Measurements from ENCODE around the gene FOXD3. TPM values are rescaled to one million over a fixed set of nuclear protein-coding genes. Genes with fewer than 3 reads are reported as not detected.
"Not testable (repeated sequence)": the region's sequence is repeated elsewhere in the genome, so short reads cannot be mapped to it uniquely, and the experiment has no call there.

Gene FOXD3
- total RNA-seq, 1 donor from 2014 or later: not detected

DNA sequence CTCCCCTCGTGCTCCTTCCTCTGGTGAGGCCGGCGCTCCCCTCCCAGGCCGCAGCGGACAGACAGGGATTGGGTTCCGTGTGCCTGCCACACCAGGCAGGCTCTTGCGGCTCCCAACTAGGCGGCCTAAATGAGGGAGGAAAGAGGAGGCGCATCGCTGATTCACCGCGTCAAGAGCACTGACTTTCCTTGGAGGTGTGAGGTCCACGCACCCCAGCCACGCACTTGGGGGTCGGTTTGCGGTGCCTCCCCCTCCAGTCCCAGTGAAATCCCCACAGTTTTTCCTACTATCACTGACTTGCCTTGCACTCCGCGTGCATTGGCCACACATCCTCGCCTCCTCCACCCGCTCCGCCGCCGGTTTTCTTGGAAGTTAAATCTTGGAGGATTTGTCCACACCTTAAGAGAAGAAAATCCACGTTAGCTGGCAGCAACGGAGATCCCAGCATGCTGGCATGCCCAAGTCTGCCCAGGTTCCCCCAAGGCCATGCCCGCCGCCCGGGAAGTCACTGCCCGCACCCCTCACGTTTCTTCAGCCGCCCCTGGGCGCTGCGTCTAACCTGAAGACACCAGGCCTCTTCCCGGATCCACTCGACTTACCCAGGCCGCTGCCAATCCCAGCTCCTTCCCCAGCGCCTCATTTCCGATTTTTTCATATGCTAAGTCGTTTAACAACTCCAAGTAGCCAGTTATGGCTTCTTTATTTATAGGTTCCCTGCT lies 1.1 kb upstream of the FOXD3 start:
- ATAC-seq: no peak

DNA sequence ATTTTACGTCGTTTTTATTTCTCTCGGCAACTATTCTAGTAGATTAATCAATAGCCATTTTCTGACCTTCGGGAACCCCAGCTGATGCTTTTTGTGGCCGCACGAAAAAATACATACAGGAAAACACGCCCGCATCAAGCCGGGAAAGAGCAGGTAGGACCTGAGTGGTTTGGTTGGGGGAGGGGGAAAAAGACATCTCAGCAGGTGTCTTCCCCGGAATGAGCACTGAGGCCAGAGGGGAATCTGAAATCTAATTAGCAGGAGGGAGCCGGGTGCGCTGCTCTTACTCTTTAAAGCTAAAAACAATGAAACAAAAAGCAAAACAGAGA lies 618 bp upstream of the FOXD3 start:
- ATAC-seq: no peak

DNA sequence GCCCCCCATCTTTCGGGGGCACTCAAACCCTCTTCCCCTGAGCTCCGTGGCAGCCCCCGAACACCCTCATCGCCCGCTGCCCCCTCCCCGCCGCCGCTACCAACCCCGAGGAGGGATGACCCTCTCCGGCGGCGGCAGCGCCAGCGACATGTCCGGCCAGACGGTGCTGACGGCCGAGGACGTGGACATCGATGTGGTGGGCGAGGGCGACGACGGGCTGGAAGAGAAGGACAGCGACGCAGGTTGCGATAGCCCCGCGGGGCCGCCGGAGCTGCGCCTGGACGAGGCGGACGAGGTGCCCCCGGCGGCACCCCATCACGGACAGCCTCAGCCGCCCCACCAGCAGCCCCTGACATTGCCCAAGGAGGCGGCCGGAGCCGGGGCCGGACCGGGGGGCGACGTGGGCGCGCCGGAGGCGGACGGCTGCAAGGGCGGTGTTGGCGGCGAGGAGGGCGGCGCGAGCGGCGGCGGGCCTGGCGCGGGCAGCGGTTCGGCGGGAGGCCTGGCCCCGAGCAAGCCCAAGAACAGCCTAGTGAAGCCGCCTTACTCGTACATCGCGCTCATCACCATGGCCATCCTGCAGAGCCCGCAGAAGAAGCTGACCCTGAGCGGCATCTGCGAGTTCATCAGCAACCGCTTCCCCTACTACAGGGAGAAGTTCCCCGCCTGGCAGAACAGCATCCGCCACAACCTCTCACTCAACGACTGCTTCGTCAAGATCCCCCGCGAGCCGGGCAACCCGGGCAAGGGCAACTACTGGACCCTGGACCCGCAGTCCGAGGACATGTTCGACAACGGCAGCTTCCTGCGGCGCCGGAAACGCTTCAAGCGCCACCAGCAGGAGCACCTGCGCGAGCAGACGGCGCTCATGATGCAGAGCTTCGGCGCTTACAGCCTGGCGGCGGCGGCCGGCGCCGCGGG lies 837 bp downstream of the FOXD3 start:
- no peak for ATAC-seq

DNA sequence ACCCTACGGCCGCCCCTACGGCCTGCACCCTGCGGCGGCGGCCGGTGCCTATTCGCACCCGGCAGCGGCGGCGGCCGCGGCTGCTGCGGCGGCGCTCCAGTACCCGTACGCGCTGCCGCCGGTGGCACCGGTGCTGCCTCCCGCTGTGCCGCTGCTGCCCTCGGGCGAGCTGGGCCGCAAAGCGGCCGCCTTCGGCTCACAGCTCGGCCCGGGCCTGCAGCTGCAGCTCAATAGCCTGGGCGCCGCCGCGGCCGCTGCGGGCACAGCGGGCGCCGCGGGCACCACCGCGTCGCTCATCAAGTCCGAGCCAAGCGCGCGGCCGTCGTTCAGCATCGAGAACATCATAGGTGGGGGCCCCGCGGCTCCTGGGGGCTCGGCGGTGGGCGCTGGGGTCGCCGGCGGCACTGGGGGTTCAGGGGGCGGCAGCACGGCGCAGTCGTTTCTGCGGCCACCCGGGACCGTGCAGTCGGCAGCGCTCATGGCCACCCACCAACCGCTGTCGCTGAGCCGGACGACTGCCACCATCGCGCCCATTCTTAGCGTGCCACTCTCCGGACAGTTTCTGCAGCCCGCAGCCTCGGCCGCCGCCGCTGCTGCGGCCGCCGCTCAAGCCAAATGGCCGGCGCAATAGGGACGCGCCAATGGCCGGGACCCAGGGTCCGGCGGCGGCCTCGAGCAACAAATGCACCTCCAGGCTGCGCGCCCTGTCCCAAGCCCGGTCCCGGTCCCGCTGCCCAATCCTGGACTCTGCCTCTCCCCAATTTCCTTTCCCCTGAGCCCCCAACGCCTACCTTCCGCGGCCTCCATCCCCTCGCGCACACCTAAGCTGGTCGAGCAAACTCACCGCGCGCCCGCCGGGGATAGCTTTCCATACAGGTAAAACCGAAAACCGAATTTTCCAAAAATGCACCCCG lies 1.8 kb downstream of the FOXD3 start:
- ATAC-seq: no peak

DNA sequence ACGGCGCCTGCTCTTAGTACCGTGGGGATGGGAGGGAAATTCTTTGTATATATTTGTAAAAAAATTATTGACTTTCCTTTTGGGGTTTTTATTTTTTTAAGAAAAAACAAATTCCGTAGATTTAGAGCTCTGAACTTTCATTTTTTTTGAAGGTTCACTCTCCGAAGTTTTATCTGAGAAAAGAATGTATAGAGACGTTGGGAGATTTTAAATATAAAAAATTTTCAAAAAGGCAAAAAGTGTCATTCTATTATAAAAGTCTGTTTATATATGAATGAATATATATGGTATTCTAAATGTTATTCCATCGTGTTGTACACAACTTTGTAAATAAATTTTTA lies 2.4 kb downstream of the FOXD3 start:
- ATAC-seq: no peak

DNA sequence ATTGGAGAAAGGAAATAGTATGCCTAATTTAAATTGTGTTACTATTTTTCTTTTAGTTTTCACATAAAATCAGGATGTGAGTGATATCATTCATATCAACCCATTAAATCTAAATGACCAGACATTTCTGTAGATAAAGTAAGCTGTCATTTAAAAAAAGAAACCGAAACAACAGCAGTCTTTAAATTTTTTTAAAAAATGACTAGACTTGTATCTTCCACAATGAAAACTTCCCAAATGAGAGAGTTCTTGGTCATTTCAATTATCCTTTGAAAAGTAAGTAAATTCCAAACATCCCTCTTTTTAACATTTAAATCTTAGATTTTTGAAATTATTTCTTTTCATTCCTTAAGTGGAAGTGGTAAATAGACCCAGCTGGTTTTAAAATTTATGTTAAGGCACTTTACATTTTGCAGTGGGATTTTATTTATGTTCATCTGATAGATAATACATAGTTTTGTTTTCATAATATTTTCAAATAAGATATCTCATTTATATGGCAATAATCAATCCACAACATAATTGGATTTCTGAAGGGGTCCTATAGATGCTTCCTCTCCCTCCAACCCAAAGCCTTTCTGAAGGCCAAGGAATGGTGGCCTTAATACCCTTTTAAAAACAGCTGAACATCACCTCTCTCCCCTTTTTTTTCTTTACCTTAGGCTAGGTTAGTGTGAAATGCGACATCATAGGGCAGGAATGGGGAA lies 3.1 kb downstream of the FOXD3 start:
- ATAC-seq: no peak

DNA sequence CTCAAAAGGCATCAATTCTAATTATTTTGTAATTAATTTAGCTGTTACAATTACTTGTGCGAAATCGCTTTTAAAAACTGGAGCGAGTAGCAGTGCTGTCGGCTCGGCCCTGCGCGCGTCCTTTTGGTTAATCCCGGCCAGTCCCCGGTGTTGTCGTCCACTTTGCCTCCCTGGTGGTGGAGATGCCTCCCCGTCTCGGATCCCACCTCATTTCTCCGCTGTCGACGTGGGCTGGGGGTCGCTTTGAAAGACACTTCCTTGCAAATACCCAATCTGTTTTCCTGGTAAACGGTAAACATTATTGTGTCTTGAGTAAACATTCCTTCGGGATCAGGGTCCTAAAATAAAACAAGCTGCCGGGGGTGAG lies 3.7 kb downstream of the FOXD3 start:
- no peak for ATAC-seq

DNA sequence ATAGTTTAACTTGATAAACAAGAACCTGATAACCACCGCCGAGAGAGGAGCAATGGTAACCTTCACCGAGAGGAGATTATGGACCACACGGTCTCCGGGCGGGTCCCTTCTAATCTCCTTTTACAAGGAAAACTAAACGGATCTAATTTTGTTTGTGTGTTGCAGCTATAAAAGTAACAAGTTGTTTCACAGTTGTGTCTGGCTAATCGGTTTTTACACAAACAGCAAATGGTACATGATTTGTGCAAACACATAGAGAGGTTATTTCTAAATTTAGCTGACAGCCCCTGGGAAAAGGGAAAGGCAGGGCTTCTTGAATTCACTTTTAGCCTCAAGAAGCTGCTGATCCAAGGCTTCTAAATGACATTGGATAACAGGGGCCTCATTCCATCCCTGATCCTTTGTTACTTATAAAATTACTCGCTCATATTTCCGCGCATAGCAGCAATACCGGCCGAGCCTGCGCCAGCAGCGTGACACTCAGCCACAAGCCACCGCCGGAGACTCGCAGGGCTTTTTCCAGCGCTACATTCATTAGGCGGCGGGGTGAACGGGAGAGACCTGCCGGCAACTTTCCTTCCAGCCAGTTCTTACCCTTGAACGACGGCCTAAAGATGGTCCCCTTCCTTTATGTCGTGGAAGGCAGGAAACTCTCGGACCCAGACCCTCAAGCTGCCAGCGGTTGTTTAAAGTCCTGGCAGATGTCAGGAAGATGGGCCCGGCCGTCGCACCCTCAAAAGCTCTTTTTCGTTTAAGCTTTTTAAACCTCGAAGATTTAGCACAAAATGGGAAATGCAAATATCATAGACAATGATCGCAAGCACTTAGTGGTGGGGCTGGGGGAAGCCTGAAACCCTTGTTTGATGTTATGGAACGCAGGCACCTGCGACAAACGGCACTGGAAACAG lies 4.4 kb downstream of the FOXD3 start:
- no peak for ATAC-seq

DNA sequence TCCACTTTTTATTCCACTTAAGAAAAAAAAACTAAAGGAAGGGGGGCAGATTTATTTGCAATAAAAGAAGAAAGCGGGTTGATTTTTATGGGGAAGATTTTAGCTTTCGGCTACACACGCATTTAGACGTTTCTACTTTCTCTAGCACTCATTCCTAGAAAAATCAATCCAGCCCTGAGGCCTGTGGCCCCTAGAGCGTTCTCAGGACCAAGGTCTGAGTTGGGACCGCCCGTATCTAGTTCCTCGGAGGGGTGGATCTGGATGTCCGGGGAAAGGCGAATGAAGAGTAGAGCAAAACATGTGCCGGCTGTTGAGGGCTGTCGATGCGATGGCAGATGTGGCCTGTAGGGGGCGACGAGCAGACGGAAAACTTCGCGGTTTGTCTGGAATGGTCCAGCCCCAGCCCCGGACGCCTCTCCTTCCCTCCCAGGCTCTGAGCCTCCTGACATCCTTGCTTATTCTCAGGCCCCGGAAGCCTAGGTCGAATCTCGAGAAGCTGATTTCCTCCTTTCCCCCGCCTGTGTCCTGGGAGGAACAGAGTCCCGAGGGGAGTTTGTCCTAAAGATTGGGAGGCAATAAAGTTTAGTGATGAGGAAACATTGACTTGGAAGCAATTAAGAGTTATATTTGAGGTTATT lies 5.2 kb downstream of the FOXD3 start:
- peak; percentile 71 for ATAC-seq

DNA sequence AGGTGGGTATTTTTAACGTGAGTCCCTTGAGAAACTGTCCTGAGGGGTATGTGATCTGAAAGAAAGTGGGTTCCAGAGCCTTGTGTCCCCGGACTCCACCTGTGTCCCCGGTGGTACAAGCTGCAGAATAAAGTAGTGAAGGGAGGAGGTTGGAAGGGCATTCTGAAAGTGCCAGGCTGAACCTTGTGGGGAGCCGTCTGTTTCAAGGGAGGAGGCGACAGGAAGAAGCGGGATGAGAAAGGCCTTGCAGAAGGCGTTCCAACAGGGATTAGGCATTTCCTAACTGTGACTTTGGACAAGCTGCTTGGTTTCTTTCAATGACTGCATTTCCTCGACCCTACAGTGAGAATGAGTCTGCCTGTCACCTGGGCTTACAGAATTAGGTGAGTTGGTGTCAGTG lies 5.8 kb downstream of the FOXD3 start:
- no peak for ATAC-seq

DNA sequence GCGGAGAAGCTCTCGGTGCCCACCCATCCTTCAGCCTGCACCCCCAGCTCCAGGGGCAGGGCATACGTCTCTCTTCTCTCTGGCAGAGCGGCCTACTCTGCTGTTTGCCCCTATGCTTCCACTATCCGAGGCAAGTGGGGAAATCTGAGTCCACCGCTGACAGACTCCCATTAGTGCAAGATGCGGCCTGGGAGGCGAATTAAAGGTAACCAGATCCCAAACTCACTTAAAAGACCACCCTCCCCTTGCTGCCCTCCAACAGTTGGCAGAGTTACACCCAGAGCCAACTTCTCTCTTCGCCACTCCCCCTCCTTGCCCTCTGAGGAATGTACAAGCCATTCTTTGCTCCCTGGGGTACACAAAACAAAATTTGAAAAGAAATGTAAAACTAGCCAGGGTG lies 6.4 kb downstream of the FOXD3 start:
- ATAC-seq: no peak

DNA sequence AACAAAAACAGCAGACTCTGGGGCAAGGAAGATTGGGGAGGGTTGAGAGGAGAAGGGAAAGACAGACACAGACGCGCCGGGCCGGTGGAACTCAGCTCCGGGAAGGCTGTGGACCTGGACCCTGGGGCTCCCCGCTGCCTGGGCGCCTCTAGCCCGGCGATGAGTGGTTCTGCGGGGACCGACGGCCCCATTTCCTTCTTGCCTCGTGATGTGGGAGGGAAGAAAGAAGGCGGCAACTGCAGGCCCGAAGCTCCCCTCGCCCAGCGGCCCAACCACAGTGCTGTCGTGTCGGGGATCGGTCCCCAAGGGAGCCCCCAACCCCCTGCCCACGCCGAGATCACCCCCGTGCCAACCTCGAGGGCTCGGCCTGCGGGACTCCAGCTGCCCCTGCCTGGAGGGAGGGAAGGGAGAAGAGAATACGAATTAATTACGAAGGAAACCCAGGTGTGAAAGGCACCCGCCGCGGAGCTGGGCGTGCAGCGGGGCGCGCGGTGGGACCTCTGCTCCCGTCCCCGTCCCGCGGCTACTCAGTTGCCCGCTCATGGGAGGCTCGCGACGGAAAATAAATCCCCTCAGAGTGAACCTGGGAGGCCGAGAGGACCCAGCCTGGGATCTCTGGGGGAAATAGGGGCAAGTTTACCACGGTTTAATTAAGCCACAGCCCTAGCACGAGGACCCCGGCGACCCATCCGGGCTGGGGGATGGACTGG lies 7.4 kb downstream of the FOXD3 start:
- ATAC-seq: no peak

DNA sequence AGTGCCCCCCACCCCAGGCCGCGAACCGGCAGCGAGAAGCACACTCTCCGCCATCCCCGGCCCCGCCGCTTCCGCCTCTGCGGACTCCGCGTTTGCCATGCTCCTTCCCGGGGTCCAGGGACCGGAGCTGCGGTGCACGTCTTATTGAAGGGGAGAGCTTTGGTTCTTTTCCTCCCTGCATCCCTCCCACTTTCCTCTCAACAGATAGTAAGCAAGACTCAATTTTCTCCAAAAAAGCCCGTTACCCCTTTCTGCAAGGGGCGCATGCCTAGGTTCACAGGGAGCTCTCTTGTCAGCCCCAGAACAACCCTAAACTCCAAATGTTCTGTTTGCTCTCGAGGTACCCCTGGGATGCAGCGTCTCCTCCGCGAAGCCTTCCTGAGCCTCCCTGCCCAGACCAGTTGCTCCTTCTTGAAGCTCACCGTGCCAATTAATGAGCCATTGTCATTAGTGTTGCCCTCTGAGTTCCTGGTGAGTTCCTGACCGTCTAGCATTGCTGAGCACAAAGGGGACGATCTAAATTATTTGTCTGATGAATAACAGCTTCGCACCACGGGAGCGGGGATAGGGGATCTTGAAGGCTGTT lies 8.1 kb downstream of the FOXD3 start:
- ATAC-seq: no peak

DNA sequence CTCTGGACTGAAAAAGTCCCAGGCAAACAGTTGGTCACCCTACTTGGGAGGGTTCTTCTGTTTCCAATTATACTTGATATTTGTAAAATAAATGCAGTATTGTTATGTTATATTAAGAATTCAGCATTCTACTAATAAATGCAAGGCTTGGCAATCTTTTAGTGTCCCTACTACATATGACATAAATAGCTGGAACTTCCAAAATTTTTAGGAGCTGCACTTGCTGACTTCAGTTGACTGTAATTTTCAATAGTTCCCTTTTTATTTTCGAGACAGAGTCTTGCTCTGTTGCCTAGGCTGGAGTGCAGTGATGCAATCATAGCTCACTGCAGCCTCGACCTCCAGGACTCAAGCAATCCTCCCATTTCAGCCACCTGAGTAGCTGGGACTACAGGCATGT lies 20.0 kb downstream of the FOXD3 start:
- no peak for ATAC-seq

DNA sequence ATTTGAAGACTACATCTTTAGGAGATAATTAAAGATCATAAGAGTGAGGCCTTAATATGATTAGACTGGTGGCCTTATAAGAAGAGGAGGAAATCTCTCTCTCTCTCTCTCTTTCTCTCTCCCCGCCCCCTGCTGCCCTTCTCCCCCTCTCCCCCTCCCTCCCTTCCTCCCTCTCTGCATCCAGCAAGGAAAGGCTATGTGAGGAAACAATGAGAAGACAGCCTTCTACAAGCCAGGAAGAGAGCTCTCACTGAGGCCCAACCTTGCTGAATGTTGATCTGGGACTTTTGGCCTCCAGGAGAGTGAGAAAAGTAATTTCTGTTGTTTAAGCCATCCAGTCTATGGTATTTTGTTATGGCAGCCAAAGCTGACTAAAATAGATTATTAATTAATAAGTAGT lies 21.6 kb downstream of the FOXD3 start:
- ATAC-seq: no peak

DNA sequence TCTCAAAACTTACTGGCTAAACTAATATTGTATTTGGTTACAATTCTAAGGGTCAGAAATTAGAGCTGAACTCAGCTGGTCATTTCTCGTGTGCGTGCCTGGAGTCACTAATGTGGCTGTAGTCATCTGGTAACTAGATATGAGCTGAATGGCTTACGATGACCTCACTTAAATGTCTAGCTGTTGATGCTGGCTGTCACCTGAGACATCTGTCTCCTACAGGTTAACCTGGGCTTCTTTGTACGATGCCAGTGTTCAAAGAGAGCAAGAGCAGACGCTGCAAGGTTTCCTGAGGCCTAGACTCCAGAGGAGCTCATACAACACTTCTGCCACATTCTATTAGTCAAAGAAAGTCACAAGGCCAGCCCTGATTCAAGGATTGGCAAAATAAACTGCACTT lies 28.0 kb downstream of the FOXD3 start:
- ATAC-seq: no peak

DNA sequence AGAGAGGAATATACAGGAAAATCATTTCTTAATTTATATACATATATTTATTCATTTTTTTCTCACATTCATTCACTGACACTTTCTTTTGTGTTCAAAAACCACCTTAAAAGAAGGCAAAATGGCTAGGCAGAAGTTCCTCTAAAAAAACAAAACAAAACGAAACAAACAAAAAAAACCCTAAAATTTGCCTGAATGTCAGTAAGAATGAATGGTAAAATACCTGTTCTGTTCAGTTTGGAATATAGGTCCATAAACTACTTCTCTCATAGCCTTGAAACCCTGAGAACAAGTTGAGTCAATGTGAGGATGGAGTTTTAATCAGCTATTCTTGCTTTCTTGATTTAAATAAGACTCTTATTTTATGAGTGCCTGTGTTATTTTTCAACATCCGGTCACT lies 30.4 kb downstream of the FOXD3 start:
- no peak for ATAC-seq

DNA sequence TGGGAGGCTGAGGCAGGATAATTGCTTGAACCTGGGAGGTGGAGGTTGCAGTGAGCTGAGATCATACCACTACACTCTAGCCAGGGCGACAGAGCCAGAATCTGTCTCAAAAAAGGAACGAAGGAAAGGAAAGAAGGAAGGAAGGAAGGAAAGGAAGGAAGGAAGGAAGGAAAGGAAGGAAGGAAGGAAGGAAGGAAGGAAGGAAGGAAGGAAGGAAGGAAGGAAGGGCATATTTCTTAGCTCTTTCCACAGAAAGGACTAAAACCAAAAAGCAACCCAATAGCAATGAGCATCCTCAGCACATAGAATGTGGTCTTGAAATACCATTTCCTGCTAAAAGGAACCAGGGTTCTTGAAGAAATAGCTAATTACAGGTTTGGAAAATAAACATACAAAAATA lies 33.9 kb downstream of the FOXD3 start:
- ATAC-seq: not testable (repeated sequence)

DNA sequence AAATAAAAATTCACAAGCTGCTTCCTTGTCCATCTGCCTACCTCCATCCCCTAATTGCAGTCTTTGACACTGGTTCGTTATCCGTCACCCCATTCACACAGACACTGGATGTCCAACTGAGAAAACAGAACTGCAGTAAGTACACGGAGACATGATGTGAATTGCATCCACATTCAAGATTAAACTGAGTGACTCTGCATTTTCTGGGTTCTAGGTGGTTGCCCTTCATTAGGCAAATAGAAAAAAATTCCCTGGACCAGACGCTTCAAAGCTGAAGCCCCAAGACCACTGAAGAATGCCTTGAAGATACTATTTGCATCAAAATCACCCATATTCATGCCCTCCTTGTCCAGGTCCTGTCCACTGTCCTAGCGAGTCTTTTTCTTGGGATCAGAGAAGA lies 37.2 kb downstream of the FOXD3 start:
- no peak for ATAC-seq

DNA sequence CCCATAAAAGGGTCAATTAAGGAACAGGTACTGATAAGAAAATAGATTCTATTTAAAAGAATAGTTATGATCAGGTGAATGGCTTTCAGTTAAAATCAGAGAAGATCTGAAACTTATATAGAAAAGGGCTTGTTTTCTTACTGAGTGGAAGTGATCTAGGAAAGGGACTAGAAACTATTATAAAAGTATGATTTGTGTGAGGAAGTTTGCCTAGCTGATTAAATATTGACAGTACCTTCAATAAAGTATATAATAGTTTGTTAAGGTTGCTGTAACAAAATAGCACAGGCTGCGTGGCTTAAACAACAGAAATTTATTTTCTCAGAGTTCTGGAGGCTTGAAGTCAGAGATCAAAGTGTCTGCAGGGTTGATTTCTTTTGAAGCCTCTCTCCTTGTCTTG lies 39.7 kb downstream of the FOXD3 start:
- ATAC-seq: no peak

All from esophagus mucosa (tissue), 1 donor.